ENCODE measurements around the gene CD151.

CD151 gene

DNA sequence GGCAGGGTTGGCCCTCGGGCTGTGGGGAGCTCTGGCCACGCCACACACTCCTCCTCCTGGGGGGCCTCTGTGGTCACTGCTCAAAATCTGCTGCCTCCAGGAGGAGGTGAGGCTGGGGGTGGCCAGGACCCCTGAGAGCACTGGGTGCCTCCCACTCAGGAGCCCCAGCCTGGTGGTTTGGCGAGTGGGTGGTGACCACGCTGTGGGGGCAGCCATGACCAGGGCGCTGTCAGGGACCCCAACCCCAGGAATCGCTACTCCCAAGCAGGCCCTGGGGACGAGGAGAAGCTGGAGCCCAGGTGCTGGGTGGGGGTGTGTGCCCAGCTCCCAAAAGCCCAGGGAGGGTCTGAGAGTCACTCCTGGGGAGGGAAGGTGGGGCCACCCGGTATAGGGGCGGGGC is 40.0 kb downstream of the CD151 start:
- TF ChIP-seq, protein P1, sequence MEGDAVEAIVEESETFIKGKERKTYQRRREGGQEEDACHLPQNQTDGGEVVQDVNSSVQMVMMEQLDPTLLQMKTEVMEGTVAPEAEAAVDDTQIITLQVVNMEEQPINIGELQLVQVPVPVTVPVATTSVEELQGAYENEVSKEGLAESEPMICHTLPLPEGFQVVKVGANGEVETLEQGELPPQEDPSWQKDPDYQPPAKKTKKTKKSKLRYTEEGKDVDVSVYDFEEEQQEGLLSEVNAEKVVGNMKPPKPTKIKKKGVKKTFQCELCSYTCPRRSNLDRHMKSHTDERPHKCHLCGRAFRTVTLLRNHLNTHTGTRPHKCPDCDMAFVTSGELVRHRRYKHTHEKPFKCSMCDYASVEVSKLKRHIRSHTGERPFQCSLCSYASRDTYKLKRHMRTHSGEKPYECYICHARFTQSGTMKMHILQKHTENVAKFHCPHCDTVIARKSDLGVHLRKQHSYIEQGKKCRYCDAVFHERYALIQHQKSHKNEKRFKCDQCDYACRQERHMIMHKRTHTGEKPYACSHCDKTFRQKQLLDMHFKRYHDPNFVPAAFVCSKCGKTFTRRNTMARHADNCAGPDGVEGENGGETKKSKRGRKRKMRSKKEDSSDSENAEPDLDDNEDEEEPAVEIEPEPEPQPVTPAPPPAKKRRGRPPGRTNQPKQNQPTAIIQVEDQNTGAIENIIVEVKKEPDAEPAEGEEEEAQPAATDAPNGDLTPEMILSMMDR (IDR thresholded peaks at IDR 0.05; ENCODE audit: borderline replicate concordance, insufficient read depth, low read depth, low read length) = no peak
- no peak overlapping the region for H3K4me3 ChIP-seq (ENCODE audit: low read depth, low read length)

DNA sequence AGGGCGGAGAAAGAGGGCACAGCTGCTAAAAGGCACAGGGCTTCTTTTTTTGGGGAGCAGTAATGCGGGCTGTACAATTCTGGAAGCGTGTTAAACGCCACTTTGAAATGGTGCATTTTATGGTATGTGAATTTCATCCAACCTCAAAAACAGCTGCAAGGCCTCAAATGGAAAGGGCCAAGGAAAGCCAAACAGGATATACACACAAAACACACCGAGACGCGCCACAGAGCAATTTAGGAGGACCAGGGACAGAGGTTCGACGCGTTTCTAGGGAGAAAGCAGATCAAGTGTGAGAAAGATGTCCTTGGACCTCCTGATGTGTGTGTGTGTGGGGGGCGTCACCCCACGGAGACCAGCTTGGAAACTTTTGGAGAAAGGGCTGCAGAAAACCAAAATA is 41.0 kb downstream of the CD151 start:
- no peak overlapping the region for H3K4me3 ChIP-seq (ENCODE audit: low read depth, low read length)
- TF ChIP-seq, protein P1 (IDR thresholded peaks at IDR 0.05; ENCODE audit: borderline replicate concordance, insufficient read depth, low read depth, low read length) = no peak

DNA sequence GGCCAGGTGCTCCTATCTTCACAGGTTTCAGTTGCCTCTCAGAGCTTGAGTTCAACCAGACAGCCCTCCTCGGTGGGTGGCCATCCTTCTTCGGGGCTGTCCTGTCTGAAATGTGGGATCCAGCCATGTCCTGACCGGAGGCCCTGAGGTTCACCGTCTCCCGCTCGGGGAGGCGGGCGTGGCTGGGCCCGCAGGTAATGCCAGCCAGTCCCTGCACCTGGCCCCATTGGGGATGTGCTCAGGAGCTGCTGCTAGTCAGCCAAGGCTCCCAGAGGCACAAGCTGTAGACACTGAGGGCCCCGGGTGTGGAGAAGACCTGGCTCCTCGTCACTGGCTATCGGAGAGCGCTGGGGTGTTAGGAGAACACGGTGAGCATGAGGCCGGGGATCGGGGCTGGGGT is 42.5 kb downstream of the CD151 start:
- no peak overlapping the region for H3K4me3 ChIP-seq (ENCODE audit: low read depth, low read length)
- TF ChIP-seq, protein P1 (IDR thresholded peaks at IDR 0.05; ENCODE audit: borderline replicate concordance, insufficient read depth, low read depth, low read length) = no peak

DNA sequence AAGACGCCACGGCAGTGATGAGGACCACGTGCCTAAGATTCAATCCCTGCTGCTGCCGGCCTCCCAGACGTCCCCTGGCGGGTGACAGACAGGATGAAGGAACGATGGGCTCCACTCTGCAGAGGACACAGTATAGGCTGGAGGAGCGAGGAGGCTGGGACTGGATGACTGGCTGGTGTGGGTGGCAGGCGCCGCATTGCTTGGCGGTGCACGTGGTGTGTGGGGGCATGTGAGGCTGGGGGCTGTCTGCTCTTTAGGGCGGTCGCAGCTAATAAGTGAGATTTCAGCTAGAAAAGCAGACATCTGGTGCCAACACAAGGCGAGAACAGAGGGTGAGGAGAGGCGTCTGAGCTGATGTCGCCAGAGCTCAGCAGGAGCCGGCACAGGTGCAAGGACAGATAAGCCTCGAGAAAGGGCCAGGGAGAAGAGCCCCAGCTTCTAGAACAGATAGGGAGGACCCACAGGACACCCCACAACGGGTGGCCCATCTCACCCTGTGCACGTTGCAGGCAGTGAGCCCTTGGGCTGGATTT is 43.1 kb downstream of the CD151 start:
- no peak overlapping the region for H3K4me3 ChIP-seq (ENCODE audit: low read depth, low read length)
- TF ChIP-seq, protein P1 (IDR thresholded peaks at IDR 0.05; ENCODE audit: borderline replicate concordance, insufficient read depth, low read depth, low read length) = no peak

DNA sequence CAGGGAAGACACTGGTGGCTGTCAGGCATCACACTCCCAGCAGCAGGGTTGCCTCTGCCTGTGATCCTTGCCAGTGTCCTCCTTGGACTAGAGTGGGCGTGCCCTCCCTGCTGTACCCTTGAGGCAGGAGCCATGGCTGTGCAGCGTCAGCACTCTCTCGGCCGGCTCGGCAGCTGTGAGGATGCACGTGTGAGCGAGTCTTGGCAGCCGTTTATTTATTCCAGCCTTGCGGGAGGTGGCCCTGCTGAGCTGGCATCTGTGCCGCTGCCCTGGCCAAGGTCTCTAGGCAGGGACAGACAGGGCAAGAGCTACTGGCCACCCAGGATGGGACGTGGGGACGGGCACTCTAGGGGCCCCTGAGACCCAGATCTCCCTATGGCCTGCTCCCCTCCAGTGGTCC is 43.8 kb downstream of the CD151 start:
- TF ChIP-seq, protein P1 (IDR thresholded peaks at IDR 0.05; ENCODE audit: borderline replicate concordance, insufficient read depth, low read depth, low read length) = no peak
- no peak overlapping the region for H3K4me3 ChIP-seq (ENCODE audit: low read depth, low read length)

DNA sequence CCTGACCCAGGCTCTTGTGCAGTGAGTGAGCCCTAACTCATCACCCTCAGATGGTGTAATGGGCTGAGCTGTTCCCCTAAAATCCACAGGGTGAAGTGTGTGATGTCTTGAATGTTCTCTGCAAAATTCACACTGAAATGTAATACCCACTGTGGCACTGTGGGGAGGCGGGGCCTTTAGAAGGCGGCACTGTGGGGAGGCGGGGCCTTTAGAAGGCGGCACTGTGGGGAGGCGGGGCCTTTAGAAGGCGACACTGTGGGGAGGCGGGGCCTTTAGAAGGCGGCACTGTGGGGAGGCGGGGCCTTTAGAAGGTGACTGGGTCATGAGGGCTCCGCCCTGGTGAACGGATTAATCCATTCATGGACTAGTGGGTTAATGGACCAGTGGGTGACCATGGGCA is 44.8 kb downstream of the CD151 start:
- TF ChIP-seq, protein P1 (IDR thresholded peaks at IDR 0.05; ENCODE audit: borderline replicate concordance, insufficient read depth, low read depth, low read length) = no peak

DNA sequence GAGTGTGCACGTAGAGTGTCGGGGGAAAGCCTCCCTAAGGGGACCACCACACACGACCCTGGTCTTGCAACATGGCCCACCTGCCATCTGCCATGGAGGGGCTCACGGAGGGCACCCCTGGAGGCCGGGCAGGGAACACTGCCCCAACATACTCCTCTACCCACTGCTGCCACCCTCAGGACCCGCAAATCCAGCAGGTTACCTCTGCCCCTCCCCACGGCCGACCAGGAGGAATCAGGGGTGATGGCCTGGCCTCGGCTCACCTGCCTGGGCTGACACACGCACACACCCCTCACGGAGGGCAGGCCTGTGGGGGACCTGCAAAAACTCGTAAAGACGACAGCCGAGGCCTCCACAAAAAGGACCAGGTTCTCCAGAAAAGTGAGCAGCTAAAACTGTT is 47.7 kb downstream of the CD151 start:
- H3K4me3 ChIP-seq (ENCODE audit: low read depth, low read length) = no peak overlapping the region
- TF ChIP-seq, protein P1 (IDR thresholded peaks at IDR 0.05; ENCODE audit: borderline replicate concordance, insufficient read depth, low read depth, low read length) = no peak

More for the DNA sequence above, 44.8 kb downstream of the CD151 start:
- no peak overlapping the region for H3K4me3 ChIP-seq (ENCODE audit: low read depth, low read length)

Data from GM12875 (cell line).